GM18858 (cell line): ENCODE measurements around the gene CACNA1E.

Experiments used
- ATAC-seq: cut with Tn5 transposase; IDR thresholded peaks from one replicate; pipeline ENCODE4 v1.9.1; 2021; ENCODE audit not compliant: unreplicated experiment

CACNA1E gene

DNA sequence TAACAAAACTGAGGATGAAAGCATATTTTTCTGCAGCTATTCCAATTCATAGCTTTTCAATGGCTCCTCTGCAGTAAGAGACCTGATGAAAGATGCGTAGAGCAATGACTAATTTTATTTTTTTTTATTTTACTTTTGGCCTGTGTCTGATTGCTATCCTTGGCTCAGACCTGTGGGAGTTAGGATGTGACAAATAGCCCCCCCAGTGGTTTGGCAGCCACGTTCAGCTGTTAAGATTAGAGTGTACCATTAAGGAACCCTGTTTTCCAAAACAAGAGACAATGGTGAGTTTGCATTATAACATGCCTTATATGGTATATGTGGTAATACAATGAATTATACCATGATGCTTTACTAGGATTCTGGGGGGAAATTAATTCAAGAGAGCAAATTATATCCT is 264.7 kb downstream of the CACNA1E start:
- ATAC-seq = no peak

DNA sequence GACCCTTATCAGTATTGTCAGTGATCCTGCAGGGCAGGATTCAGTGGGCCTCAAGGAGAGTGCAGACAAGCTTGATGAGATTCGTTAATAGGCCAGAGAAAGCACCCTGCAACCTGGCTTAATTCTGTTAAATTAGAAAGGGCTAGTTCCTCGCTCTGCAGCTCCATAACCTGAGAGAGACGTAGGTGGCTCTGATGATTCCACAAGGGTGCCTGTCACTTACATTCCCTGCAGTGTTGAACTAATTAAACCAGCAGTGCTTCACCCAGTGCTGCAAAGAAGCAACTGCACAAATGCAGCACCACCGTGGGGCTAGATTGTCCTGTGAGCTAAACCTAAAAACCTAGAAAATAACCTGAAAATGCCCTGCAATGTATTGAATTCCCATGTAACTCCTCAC is 270.8 kb downstream of the CACNA1E start:
- ATAC-seq = no peak

DNA sequence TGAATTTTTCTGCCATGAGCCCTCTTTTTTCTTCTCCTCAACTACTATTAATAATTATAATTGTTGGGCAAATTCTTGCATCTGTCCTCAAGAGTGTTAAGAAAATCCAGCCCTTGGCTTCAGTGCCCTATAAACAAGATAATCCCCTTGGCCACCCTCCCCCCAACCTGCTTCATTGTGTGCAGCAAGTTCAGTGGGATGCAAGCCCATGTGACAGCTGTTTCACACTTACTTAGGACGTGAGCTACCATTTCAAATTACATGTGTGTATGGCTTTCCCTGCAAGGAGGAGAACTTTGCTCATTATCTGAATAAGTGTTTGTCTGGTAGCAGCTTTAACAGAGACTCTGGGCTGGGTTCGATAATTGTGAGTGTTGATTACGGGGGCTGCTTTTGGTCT is 276.2 kb downstream of the CACNA1E start:
- no peak for ATAC-seq

DNA sequence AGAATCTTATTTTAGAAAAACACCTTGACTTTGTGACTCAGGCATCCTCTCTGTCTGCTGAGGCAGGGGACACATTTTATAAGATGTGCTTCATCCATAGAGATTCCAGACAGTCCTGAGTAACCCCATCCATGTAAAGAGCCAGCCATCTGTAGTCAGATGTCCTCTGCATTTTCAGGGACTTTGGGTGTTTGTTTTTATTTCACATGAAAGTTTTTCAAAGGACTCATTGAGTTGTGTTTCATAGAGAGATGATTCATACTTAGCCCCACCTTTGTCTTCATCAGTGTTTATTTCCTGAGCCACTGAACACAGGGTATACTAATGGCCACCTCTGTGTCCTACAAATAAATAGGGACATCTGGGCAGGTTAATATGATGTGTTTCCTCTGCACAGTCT is 280.4 kb downstream of the CACNA1E start:
- no peak for ATAC-seq

DNA sequence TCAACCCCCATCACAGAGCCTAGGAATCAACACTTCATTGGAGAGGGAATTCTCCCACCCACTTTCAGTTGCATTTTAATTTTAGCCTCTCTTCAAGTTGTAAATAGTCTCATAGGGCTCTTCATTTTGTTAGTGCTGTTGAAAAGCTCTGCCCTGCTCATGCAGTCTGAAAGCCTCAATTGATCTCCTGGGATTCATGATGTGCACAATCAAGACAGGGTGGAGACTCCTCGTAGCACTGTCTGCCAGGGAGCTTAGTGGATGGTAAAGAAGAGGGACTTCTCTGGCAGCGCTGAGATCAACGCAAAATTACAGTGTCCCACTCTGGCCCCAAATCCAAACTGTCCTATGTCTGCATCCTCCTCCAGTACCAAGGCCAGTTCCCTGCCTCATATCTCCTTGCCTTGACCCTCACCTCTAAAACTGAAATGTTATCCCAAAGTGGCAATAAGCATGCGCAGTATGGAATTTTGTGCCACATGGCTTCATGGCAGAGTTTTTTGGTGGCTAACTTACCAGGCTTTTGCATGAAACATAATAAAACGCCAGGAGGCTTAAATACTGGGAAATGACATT is 282.2 kb downstream of the CACNA1E start:
- ATAC-seq = no peak

DNA sequence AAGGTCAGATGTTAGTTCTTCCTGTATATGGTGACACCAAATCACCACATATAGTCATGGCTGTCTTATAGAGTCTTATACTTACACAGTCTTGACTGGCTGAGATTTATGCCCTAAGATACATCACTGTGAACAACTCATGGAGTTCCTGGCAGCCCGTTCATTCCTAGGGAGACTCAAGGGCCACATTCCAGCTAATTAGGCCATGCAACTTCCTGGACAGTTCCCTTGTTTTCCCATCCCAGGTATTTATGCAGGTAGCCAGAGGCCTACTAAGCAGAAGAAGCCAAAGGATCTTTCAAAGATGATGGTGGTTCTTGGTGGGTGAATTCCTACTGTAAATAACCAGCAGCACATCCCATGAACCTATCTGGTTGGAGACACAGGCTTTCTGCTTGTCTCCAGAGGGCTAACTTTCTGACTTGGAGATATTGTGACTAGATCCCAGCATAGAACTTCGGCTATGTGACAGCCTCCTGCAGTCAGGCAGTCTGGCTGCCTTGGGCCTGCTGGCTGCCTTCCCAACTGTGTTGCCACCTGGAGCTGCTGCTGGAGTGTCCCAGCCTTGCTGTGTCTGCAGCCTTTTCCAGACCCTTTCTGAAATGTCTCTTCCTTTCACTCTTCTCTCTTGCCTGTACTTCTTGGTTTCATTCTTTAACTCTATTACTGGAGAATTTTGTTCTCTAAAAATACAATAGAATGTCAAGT is 283.8 kb downstream of the CACNA1E start:
- no peak for ATAC-seq

DNA sequence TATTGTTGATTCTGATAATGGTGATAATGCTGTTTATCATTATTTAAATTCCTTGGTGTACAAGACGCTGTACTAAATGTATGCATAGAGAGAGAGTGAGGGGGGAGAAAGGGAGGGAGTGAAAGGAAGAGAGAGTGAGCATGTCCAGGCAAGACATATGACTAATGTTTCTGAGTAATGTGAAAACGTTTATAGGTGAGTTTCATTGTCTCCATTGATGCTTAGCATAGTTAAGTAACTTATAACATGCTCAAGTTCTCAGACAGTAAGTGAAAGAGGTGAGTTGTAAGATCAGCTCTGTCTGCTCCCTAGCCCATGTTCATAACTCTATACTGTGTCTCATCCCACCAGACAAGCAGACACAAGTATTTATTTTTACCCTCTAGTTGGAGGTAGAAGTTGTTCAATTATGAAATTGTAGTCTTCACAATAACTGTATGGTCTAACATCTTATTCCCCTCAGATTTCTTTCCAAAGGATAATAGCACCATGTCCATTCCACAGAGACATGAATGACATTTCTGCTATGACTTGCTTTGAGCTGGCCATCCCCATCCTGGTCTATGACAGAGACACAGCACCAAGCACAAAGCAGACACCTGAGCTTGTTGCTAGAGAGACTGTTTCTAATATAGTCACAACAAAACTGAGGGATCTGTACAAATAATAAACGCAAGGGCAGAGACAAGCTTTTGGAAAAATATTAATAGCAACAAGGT is 285.1 kb downstream of the CACNA1E start:
- ATAC-seq = peak; percentile 77

DNA sequence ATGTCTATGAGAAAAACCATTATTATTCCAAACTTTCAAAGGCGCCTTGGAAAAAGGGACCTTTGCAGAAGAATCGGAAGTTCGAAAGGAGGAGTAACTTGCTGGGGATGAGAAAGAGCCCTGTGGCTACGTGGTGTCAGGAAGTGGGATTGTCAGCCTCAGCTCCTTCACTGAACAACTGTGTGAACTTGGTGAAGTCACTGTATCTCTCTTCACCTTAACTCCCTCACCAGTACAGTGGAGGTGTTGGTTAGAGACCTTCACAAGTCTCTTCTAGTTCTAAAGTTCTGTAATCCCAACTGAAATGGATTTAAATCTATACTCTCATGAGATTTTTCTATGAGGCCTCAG is 285.6 kb downstream of the CACNA1E start:
- ATAC-seq = no peak

DNA sequence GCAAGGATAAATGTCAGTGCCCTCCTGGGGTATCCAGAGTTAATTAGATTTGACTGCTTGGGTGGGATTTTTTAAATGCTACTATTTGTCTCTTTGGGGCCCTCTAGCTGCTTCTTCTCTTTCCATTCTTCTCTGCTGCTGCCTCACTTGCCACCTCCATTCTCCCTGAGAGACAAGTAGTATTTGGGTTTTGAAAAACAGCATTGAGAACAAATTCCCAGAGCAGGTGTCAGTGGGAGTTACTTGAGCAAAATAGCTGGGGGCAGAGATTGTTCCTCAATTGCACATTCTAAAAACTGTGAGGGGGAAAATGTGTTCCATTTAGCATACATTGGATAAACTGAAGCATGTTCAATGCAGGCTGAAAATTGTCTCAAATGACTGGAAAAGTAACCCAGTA is 286.5 kb downstream of the CACNA1E start:
- ATAC-seq = no peak

DNA sequence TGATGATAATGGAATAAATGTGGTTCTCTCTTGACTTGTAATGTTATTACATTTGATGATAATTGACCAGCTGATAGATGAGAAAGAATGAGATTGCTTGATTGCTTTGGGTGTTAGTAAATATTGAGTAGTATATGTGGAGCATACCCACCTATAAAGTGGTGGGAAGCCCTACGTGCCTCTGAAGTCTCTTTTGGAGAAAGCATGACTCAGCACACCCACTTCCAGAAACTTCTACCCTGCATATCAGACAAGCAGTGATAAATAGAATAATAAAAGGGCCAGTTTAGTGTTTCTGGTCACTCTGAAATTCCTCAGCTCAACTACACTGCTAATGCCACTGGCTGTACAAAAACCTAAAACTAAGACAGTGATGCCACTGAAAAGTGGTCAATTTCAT is 289.4 kb downstream of the CACNA1E start:
- ATAC-seq = no peak

DNA sequence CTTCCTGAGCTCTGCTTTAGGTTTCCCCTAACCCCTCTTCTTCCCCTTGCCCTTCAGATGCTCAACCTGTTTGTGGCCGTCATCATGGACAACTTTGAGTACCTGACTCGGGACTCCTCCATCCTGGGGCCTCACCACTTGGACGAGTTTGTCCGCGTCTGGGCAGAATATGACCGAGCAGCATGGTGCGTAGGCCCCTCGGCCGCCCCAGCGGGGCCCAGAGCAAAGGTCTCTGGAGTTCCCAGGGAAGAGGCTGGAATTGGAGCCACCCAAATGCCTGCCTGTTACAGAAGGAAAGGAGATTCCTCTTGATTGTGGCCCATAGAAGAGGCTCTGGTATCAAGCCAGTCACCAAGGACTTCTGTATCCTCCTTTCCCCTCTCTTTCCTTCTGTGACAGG is 292.7 kb downstream of the CACNA1E start:
- no peak for ATAC-seq

DNA sequence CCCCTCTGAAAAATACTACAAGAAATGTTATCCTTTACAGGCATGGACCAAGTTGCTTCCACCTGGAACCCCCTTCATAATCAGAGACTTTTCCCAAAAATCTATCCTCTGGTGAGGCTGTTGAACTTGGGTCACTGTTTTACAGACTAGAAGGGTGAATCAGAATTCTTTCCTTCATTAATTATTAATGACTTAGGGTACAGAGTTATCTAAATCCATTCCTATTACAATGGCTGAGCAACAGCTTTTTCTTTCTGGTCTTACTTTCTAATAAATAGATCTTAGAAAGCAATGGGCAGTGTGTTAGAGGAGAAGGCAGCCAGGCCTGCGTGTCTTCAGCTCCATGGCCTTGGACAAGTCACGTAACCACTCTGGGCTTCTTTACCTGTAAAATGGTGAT is 294.0 kb downstream of the CACNA1E start:
- ATAC-seq = no peak

DNA sequence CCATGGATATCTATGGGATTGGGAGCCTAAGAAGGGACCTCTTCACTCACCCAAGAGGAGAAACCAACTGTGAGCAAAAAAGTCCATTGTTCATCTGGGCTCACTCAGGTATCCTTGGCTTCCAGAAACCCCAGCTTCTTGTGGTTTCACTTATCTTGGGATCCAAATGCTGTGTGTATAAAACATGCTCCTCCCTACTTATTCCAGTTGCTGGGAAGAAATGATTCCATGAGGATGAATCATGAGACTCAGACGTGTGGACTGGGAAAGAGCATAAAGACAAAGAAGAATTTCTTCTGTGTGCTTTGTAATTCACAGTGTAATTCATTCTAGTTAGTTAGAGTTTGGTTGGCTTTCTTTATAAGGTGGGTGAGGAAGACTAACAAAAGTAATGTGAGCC is 294.5 kb downstream of the CACNA1E start:
- ATAC-seq = no peak

DNA sequence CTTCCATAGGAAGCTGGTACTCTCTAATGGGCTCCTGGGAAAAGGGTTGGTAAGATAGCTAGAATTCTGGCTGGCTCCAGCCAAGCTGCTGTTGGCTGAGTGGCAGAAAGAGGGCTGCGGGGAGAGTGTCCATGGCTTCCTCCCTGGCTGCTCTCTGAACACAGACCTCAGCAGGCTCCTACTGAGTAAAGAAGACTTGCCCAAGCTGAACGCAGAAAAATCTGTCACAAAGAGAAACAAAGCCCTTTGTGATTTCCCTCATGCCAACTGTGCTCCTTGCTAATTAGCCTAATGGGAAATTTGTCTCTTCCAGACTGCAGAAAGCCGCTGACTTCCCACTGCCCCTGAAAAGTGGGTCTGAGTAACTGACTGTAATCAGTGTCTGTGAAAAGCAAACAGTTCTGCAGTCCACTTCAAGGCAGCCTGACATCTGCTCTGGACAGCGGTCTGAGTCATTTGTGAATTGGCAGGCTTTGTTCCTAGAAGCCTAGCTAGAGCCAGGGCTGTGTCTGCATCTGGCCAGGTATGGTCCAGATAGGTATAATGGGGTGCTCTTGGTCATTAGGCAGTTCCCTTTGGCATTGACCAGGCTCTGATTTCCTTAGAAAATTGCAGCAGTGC is 295.4 kb downstream of the CACNA1E start:
- no peak for ATAC-seq

DNA sequence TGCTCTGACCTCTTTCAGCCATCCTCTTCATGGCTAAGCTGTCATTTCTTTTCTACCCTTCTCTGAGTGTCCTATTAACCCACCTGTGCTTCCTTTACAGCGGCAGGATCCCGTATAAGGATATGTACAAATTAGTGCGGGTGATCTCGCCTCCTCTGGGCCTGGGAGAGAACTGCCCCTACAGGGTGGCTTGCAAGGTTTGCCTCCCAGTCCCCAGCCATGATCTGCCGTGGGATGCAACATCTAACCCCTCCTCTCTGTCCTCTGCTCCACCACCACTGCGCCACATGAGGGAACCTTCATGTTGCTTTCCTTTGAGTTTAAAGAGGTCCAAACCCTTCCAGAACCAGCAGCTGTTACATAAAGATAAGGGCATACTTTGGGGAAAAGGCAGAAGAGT is 296.0 kb downstream of the CACNA1E start:
- no peak for ATAC-seq

DNA sequence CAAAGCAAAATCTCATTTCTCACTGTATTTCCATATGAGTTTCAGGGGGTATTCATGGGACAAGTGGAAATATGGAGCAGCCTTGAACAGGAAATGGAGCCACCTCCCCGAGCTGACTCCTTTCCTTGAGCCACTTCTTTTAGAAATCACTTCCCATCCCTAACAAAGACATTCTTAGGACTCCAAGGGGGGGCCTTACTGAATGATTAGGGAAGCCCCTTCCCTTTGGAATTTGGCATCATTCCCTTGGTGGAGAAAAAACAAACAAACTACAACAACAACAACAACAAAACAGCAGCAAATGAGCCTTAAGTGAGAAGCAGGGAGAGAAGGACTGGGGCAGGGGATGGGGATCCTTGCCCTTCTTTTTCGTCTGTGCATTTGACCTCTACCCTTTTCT is 299.9 kb downstream of the CACNA1E start:
- ATAC-seq = no peak

DNA sequence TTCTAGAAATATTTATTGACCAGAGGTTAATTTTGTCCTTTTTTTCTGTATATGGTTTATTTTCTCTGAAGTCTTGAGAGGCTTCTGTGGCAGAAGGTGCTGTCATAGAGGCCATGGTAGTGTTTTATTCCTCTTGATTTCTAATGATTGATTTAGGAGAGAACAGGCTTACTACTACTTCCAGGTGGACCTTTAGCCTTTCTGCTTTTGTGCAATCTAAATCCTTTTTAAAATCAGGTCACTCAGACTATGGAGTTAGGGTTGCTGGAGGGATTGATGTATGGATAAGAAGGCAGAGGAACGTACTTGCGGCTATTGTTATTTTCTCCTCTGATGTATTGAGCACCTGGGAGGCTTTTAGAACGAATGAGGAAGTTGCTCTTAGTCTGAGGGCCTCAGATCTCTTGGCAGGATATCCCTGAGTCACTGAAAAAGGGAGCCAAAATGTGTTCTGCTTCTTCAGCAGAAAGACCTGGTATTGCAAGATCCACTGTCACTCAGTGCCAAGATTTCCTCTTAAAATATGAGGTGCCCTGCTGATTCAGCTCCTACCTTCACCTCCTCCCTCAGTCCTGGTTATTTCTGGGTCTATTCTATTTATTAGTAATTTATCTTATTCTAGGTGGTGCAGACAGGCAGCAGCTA is 300.8 kb downstream of the CACNA1E start:
- ATAC-seq = no peak

DNA sequence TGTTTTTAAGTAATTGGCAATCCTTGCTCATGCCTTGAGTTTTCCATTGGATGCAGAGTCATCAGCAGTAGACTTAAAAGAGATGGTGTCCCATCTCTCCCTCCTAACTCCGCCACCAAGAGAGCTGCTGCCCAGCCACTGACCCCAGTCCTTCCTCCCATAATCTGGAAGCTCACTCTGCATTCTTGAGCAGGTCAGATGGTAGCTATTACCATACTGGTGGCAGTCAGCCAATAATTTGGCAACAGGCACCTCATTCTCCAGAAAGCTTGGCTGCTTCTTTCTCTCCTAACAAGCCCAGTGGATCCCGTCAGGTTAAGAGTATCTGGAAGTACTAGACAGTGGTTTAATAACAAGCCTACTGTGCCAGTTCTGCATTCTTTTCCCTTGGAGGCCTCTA is 306.1 kb downstream of the CACNA1E start:
- no peak for ATAC-seq

DNA sequence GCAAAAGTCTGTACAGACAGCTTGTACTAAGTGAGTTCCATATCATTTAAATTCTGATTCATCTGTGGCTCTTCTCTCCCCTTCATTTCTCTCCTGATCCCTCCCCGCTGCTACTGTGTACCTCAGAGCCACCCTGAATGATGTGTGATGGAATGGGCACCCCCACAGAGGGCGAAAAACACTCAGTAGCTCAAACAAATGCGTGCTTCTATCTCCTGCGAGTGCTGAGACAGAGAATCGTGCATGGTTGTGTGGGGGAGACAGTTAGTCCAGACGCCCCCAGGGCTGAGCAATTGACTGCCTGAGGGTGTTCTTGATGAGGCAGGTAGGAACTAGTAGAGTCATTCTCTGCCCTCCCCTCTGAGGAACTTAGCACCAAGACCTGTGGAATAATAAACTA is 308.4 kb downstream of the CACNA1E start:
- no peak for ATAC-seq

DNA sequence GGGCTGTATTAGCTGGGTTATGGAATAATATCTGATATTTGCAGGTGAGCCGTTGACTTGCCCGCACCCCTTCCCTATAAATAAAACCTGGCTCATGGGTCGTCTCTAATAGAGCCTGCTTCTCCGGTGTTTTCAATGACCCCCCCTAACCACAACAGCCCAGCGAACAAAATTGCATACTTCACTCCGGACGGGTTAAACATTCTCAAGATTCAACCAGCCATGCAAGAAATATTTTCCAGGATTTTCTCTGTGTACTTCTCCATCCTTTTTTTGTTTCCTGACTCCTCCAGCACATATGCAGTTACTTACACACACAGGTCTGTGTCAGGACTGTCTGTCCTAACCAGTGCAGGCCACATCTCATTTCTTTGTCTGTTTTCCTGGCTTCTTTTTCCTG is 310.5 kb downstream of the CACNA1E start:
- no peak for ATAC-seq

DNA sequence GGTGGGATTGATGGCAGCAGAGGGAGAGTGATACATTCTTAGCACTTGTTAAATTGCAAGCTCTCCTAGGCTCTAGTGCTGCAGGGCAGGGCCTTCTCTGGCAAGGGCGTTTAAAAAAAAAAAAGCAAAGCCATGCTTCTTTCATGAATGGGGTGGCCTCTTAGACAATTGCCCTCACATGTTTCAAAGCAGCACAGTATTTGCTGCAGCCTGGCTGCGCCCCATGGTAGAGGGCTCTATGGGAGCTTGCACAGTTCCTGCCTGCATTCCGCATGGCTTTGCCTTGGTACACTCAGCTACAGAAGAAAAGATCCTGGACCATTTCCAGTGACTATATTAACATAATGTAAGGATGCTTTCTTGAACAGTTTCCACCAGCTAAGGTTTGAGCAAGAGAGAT is 311.0 kb downstream of the CACNA1E start:
- no peak for ATAC-seq
